AG08396 (cell line): Measurements from ENCODE around the gene WDFY2.

Source experiments
- DNase-seq: peaks from one replicate; pipeline ENCODE4 v3.0.0; 2012; ENCODE audit warnings: low spot score, mixed read lengths

The WDFY2 gene

GRCh38 chr13:51771418-51772104, 187.3 kb downstream of the WDFY2 start:
- no peak for DNase-seq

GRCh38 chr13:51772105-51772455, 187.8 kb downstream of the WDFY2 start:
- no peak for DNase-seq

- no peak for DNase-seq
These were observed 188.5 kb downstream of the WDFY2 start for GRCh38 chr13:51772781-51773180.

- no peak for DNase-seq
These were observed 189.3 kb downstream of the WDFY2 start for GRCh38 chr13:51773515-51773914.

- no peak for DNase-seq
These were observed 191.9 kb downstream of the WDFY2 start for GRCh38 chr13:51776179-51776578.

- DNase-seq, result no peak
These were observed 193.7 kb downstream of the WDFY2 start for GRCh38 chr13:51777921-51778320.

- no peak for DNase-seq
These were observed 194.1 kb downstream of the WDFY2 start for GRCh38 chr13:51778392-51778791.

GRCh38 chr13:51780099-51780498, 195.8 kb downstream of the WDFY2 start:
- no peak for DNase-seq

- peak; percentile 38 for DNase-seq
These were observed 197.2 kb downstream of the WDFY2 start for GRCh38 chr13:51781246-51782022.

- no peak for DNase-seq
These were observed 197.9 kb downstream of the WDFY2 start for GRCh38 chr13:51782026-51782710.

GRCh38 chr13:51783428-51784094, 199.3 kb downstream of the WDFY2 start:
- DNase-seq, result no peak

- no peak for DNase-seq
These were observed 199.8 kb downstream of the WDFY2 start for GRCh38 chr13:51784097-51784496.

GRCh38 chr13:51785712-51786424, 201.6 kb downstream of the WDFY2 start:
- DNase-seq, result peak; percentile 40

GRCh38 chr13:51786425-51787265, 202.4 kb downstream of the WDFY2 start:
- DNase-seq, result no peak

- peak; percentile 74 for DNase-seq
These were observed 209.5 kb downstream of the WDFY2 start for GRCh38 chr13:51793570-51794271.

- no peak for DNase-seq
These were observed 210.7 kb downstream of the WDFY2 start for GRCh38 chr13:51794964-51795363.

GRCh38 chr13:51795419-51795818, 211.2 kb downstream of the WDFY2 start:
- DNase-seq, result no peak

- no peak for DNase-seq
These were observed 212.3 kb downstream of the WDFY2 start for GRCh38 chr13:51796546-51796945.

GRCh38 chr13:51797664-51798488, 213.6 kb downstream of the WDFY2 start:
- peak; percentile 29 for DNase-seq
